ENCODE data around the gene KRTAP10-6. TPM values are rescaled to one million over a fixed set of nuclear protein-coding genes. Genes with fewer than 3 reads are reported as not detected.
"Not testable (repeated sequence)": the region's sequence is repeated elsewhere in the genome, so short reads cannot be mapped to it uniquely, and the experiment has no call there.

The KRTAP10-6 gene
- total and polyA plus RNA-seq, 2 donors (not counting 1 experiment from before 2014, with no cell fraction given) = not detected

DNA sequence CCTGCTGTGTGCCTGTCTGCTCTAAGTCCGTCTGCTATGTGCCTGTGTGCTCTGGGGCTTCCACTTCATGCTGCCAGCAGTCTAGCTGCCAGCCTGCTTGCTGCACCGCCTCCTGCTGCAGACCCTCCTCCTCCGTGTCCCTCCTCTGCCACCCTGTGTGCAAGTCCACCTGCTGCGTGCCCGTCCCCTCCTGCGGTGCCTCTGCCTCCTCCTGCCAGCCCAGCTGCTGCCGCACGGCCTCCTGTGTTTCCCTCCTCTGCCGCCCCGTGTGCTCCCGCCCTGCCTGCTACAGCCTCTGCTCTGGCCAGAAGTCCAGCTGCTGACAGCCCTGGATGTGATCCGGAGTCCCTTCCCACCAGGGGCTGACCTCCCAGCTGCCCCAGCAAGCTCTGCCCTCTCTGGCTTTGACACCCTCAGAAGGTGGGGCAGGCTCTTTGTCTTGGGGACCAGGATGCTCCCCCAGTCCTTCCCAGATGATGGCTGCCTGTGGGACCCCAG, 45.6 kb upstream of the KRTAP10-6 start:
- H3K79me2 ChIP-seq (ENCODE audit: control insufficient read depth, insufficient read depth, low read length); H3K4me2 ChIP-seq (ENCODE audit: extremely low read depth, insufficient read depth, low read length); H3K36me3 ChIP-seq (ENCODE audit: control insufficient read depth, insufficient read depth, low read length); H3K9me3 ChIP-seq (ENCODE audit: control insufficient read depth, insufficient read depth, low read depth, low read length); H3K27me3 ChIP-seq (ENCODE audit: control insufficient read depth, insufficient read depth, low read length); H3K9ac ChIP-seq (ENCODE audit: insufficient read depth, low read length); H4K20me1 ChIP-seq (ENCODE audit: control insufficient read depth, extremely low read depth, insufficient read depth, low read length); H3K4me1 ChIP-seq (ENCODE audit: control insufficient read depth, extremely low read depth, insufficient read depth, low read length); DNase-seq (ENCODE audit: low read depth in 2 of 2); H2AFZ ChIP-seq (ENCODE audit: low read length); H3K4me3 ChIP-seq (replicated peaks in 1 of 4; ENCODE audit: control extremely low read depth in 1 of 4, insufficient read depth in 1 of 4, low read depth in 3 of 4, low read length in 4 of 4); H3K27ac ChIP-seq (ENCODE audit: insufficient read depth, low read length): not testable (repeated sequence)

GRCh38 chr21:44637018-44637850, 44.9 kb upstream of the KRTAP10-6 start, which contains the start of gene KRTAP10-10:
Gene KRTAP10-10, plus strand, starts transcription at chr21:44637356. Its CDS starts 62 bp downstream, at chr21:44637418.
- Histone ChIP-seq H3K27me3 (ENCODE audit: control insufficient read depth, insufficient read depth, low read length) (no peaks in the 10 kb centered on the region), H2AFZ (ENCODE audit: low read length) (no peak within 1 kb of the TSS), H3K4me1 (ENCODE audit: control insufficient read depth, extremely low read depth, insufficient read depth, low read length) (no peaks in the 10 kb centered on the region), H3K9me3 (ENCODE audit: control insufficient read depth, insufficient read depth, low read depth, low read length) (no peaks in the 10 kb centered on the region), H4K20me1 (ENCODE audit: control insufficient read depth, extremely low read depth, insufficient read depth, low read length) (no peaks in the 10 kb centered on the region), H3K79me2 (ENCODE audit: control insufficient read depth, insufficient read depth, low read length) (no peaks in the 10 kb centered on the region), H3K36me3 (ENCODE audit: control insufficient read depth, insufficient read depth, low read length) (no peaks in the 10 kb centered on the region), H3K4me2 (ENCODE audit: extremely low read depth, insufficient read depth, low read length) (no peak within 1 kb of the TSS), H3K27ac (ENCODE audit: insufficient read depth, low read length) (no peak within 1 kb of the TSS), H3K9ac (ENCODE audit: insufficient read depth, low read length) (no peak within 1 kb of the TSS), H3K4me3 (replicated peaks in 1 of 4; ENCODE audit: control extremely low read depth in 1 of 4, insufficient read depth in 1 of 4, low read depth in 3 of 4, low read length in 4 of 4) (no peak within 1 kb of the TSS)
- TF ChIP-seq EZH2 (IDR thresholded peaks at IDR 0.05; ENCODE audit: low read length, missing control alignments) = no peak
- TF ChIP-seq, protein P1, sequence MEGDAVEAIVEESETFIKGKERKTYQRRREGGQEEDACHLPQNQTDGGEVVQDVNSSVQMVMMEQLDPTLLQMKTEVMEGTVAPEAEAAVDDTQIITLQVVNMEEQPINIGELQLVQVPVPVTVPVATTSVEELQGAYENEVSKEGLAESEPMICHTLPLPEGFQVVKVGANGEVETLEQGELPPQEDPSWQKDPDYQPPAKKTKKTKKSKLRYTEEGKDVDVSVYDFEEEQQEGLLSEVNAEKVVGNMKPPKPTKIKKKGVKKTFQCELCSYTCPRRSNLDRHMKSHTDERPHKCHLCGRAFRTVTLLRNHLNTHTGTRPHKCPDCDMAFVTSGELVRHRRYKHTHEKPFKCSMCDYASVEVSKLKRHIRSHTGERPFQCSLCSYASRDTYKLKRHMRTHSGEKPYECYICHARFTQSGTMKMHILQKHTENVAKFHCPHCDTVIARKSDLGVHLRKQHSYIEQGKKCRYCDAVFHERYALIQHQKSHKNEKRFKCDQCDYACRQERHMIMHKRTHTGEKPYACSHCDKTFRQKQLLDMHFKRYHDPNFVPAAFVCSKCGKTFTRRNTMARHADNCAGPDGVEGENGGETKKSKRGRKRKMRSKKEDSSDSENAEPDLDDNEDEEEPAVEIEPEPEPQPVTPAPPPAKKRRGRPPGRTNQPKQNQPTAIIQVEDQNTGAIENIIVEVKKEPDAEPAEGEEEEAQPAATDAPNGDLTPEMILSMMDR (conservative IDR thresholded peaks at IDR 0.05 in 1 of 2, IDR thresholded peaks at IDR 0.05 in 1 of 2; ENCODE audit: low read depth in 1 of 2, low read length in 2 of 2) = no peak
- no peak for DNase-seq (ENCODE audit: low read depth in 2 of 2)

DNA sequence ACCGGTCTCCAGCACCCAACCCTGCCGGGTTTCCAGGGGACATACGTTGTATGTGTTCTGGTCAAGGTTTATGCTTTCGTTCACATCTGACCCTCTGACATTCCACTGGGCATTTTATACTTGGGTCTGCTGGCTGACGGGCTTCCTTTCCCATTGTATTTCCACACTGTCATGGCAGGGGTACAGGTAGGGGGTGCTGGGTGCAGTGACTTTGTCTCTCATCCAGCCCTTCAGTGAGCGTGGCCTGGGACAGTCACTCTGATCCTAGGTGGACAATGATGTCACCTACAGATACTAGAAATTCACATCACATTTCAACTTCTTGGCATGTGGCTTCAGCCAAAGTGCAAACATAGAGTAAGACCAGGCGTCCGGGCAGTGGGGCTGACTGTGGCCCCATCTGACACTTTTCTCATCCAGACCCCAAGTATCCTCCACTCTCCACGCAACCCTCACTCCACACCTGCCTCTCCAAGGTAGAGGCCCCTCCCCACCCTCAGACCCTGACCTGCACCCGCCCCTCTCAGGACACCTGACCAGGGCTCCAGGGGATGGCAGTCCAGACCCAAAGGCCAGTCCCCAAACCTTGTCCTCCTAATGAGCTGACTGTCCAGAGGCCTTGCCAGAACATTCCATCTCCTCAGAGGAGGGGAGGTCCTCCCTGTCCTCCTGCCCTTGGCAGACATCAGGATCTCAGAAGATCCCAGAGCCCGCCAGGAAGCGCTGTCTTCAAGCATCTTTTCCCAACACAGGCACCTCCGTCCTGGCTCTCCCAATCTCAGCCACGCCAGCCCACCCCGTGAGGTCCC, 44.1 kb upstream of the KRTAP10-6 start:
- no peak for DNase-seq (ENCODE audit: low read depth in 2 of 2)
- H3K36me3 ChIP-seq (ENCODE audit: control insufficient read depth, insufficient read depth, low read length) = no peaks in the 10 kb centered on the region
- H3K79me2 ChIP-seq (ENCODE audit: control insufficient read depth, insufficient read depth, low read length) = no peaks in the 10 kb centered on the region
- no peak overlapping the region for H3K4me3 ChIP-seq (replicated peaks in 1 of 4; ENCODE audit: control extremely low read depth in 1 of 4, insufficient read depth in 1 of 4, low read depth in 3 of 4, low read length in 4 of 4)
- no peak overlapping the region for H3K4me2 ChIP-seq (ENCODE audit: extremely low read depth, insufficient read depth, low read length)
- H4K20me1 ChIP-seq (ENCODE audit: control insufficient read depth, extremely low read depth, insufficient read depth, low read length) = no peaks in the 10 kb centered on the region
- H3K9me3 ChIP-seq (ENCODE audit: control insufficient read depth, insufficient read depth, low read depth, low read length) = no peaks in the 10 kb centered on the region
- no peak overlapping the region for H3K27ac ChIP-seq (ENCODE audit: insufficient read depth, low read length)
- H3K4me1 ChIP-seq (ENCODE audit: control insufficient read depth, extremely low read depth, insufficient read depth, low read length) = no peaks in the 10 kb centered on the region
- no peaks in the 10 kb centered on the region for H3K27me3 ChIP-seq (ENCODE audit: control insufficient read depth, insufficient read depth, low read length)
- no peak overlapping the region for H2AFZ ChIP-seq (ENCODE audit: low read length)
- TF ChIP-seq, protein P1 (conservative IDR thresholded peaks at IDR 0.05 in 1 of 2, IDR thresholded peaks at IDR 0.05 in 1 of 2; ENCODE audit: low read depth in 1 of 2, low read length in 2 of 2) = no peak
- no peak for TF ChIP-seq EZH2 (IDR thresholded peaks at IDR 0.05; ENCODE audit: low read length, missing control alignments)
- no peak overlapping the region for H3K9ac ChIP-seq (ENCODE audit: insufficient read depth, low read length)
